ENCODE data around the gene URB1. TPM values are rescaled to one million over a fixed set of nuclear protein-coding genes. Genes with fewer than 3 reads are reported as not detected.
"Not testable (repeated sequence)": the region's sequence is repeated elsewhere in the genome, so short reads cannot be mapped to it uniquely, and the experiment has no call there.

URB1 gene
- 13.5 and 18.3 TPM in 2 replicates for total RNA-seq

GRCh38 chr21:32392880-32393676, at the start of gene URB1:
TSS of gene URB1 (minus strand) at chr21:32393012. CDS start at chr21:32392910, 102 bp downstream.
- DNase-seq (ENCODE audit: low read depth in 2 of 2) = peak in 1 of 2 donors; percentile 83

GRCh38 chr21:32437729-32438128, 44.9 kb upstream of the URB1 start:
- peak in 1 of 2 donors; percentile 65 for DNase-seq (ENCODE audit: low read depth in 2 of 2)

- DNase-seq (ENCODE audit: low read depth in 2 of 2) = not testable (repeated sequence)
Observed at GRCh38 chr21:32432982-32433660, 40.3 kb upstream of the URB1 start.

- no peak for DNase-seq (ENCODE audit: low read depth in 2 of 2)
Observed at GRCh38 chr21:32427958-32428623, 35.3 kb upstream of the URB1 start.

DNA sequence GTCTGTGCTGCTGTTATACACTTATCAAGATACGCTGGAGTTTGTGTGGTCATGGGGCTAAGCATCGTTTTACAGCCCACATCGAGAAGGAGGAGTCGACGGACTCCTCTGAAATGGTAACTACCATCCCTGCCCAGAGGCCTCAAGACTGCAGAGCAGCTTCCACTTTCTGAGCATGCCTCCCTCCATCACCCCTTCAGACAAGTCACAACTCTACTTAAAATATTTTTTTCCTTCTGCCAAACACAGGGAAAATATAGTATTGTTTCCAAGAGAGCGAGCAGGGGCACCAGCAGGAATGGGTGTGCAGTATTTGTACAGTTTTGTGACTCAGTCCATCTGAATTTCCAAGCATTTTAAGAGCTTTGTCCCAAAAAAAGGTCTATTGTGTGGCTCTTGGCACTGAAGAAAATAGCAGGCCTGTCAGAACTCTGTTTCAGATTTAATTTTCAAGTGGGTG, 33.8 kb upstream of the URB1 start:
- DNase-seq (ENCODE audit: low read depth in 2 of 2) = peak in 1 of 2 donors; percentile 53

- DNase-seq (ENCODE audit: low read depth in 2 of 2) = no peak
Observed at GRCh38 chr21:32426066-32426465, 33.3 kb upstream of the URB1 start.

DNA sequence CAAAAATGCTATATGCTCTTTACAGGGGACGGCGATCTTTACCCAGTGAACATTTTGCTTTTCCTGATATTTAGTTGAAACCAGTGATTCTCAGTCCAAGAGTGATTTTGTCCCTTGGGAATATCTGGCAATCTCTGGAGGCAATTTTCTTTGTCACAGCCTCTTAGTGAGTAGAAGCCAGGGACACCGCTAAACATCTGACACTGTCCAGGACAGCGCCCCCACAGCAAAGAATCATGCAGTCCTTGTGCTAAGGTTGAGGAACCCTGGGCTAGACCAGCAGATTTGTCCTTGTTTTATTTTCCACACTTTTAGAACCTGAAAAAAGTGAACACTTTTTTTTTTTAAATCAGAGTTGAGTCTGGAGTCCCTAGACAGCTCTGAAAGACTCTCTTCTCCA, 32.8 kb upstream of the URB1 start:
- DNase-seq (ENCODE audit: low read depth in 2 of 2) = no peak

DNA sequence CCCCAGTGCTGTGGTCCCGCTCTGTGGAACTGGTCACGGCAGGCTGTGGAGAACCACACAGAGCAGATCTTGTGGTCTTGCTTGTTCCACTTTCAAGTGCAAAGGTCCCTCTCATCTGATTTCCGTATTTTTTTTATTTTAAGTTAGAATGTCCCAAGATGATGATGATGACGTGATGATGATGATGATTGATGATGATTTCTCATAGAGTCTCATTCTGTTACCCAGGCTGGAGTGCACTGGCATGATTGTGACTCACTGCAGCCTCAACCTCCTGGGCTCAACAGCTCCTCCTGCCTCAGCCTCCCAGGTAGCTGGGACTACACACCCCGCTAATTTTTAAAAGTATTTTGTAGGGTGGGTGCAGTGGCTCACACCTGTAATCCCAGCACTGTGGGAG, 31.9 kb upstream of the URB1 start:
- no peak for DNase-seq (ENCODE audit: low read depth in 2 of 2)

- DNase-seq (ENCODE audit: low read depth in 2 of 2) = no peak
Observed at GRCh38 chr21:32424191-32424535, 31.4 kb upstream of the URB1 start.

DNA sequence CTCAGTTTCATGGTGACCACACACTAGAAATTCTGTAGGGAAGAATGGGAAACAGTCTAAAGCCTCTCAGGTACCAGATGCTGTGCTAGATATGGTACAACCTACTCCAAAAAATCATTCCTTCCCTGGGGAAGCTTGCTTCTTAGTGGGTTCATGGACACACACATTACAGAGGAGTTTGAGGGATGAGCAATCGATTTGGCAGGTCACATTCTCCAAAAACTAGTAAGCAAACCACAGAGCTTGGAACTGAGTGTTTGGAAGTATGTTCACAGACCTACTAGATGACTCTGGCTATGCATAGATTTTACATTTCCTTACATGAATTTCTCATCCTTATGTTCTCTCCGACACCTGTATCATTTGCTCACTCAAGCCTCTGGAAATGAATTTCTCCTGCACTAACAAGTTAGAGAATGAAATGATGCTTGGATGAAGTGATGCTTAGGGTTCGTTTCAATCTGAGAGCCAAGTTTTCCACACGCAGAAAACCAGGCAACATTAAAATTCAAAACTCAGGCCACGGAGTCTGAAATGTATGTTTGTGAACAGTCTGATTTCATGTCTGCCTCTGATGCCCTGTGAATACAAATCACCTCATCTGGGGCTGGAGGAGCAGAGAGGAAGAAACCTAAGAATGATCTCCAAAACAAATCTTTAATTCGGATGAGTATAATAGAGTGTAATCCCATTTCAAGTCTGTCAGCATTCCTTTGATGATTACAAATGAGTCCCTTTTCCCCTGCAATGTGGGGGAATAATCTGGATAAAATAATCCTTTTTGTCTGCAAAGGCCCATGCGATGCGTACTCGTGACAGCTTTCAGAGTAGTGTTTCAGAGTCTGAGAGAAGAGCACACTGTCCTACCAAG, 30.7 kb upstream of the URB1 start:
- DNase-seq (ENCODE audit: low read depth in 2 of 2) = no peak

DNA sequence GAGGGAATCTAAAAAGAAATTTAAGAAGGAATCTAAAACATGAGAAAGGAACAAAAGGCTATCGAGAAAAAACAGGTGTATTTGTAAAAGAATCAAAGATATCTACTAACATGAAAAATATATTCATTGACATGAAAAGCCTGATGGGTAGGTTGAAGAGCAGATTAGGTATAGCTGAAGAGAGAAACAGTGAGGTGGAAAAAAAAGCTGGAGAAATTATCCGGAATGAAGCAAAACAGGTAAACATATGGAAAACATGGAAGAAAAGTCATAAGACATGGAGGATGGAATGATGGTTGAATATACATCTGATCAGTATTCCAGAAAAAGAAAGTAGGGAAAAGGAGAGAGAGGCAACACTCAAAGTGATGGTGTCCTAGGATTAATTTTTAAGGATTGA, 29.3 kb upstream of the URB1 start:
- no peak for DNase-seq (ENCODE audit: low read depth in 2 of 2)

GRCh38 chr21:32418146-32418545, 25.3 kb upstream of the URB1 start:
- no peak for DNase-seq (ENCODE audit: low read depth in 2 of 2)

DNA sequence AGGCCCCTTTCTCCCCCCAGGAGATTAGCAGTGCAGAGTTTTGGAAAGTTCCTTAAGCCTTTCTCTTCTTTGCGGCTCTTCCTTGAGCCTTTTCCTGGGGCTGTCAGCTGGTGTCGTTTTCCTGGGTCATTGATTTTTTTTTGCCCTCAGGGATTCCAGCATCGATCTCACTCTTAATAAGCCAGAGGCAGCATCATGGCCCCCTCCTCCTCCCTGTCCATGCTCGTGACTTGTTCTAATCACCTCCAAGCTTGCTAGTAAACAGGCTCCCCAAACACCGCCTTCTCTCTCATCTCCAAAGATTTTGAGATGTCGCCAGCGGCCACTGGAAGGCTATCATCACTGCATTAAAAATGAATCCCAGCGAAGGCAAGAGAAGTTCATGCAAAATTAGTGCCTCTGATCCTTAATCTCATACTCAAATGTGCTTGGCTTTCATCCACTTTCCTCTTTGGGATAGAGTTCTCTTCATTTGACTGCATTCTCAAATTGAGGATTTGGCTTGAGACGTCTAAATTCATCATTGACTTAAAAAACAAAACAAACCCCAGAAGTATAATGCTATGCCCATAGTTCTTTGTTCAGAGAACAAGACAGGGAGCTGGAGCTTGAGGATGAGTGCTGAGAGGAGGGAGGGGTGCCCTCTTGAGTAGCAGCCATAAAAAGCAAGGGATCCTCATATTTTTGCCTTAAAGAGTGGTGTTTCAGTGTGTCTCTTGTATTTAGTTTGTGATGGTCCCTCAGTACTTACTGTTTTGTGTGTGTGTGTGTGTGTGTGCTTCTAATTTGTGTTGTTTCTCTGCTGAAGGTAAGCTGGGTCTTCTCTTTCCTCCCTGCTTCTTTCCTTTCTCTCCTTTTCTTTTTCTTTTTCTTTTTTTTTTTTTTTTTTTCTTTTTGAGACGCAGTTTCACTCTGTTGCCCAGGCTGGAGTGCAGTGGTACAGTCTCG, 22.9 kb upstream of the URB1 start:
- no peak for DNase-seq (ENCODE audit: low read depth in 2 of 2)

- peak in 1 of 2 donors; percentile 73 for DNase-seq (ENCODE audit: low read depth in 2 of 2)
Observed at GRCh38 chr21:32414579-32415358, 22.0 kb upstream of the URB1 start.

DNA sequence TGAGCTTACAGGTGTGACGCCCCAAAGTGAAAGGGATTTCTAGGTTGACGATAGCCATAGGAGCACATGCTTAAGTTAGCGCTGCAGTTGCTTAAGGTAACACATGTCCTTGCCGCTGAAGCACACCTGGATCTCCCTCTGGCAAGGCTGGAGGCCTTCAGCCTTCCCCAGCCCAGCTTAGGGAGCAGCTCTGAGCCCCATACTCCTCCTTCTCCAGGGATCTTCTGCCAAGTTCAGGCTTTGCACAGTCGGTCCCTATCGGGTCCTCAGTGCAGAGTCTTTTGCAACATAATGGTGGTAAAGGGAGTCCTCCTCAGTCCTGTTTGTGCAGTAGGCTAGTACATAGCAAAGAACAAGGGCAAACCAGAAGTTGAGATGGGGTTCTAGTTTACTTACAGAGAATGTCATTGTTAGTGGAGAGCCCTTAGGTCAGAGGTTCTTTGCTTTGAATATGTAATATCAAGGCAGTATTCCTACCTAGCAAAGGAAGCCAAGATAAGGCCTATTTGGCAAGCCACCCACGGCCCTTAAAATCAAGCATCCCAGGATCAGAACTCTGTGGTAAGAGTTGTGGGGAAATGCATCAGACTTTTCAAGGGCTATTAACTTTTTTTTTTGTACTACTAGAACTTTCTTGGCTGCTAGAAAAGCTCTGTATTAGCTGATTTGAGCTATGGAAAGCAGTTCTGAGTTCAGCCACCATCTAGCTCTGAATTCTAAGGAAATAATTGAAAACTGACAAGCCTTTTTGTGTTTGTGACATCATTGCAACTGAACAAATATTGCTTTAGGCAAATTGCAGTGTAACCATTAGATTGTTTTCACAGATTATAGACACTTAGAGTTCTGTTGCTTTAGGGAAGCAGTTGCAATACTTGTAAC, 21.1 kb upstream of the URB1 start:
- peak in 1 of 2 donors; percentile 49 for DNase-seq (ENCODE audit: low read depth in 2 of 2)

DNA sequence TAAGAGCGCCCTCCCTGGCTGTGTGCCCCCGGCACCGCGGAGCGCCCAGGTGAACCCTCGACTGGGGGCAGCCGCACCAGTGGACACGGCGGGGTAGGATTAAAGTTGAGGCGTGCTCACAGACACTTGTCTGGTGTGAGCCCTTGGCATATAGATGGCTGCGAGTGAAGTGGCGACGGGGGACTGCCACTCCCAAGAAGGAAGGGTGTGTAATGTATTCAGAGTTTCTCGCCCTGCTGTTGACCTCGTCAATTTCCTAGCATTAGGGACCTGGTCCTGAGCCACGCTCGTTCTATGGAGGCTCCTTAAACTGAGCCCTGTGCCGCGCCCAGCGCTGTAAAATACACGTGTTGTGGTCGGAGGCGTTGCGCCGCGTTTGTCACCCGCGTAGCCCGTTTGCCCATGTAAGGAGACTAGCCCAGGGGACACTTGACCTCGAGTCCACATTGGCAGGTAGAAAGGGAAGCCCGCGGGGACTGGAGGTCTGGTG, 20.2 kb upstream of the URB1 start:
- DNase-seq (ENCODE audit: low read depth in 2 of 2) = peak in 1 of 2 donors; percentile 56

GRCh38 chr21:32412162-32413014, 19.6 kb upstream of the URB1 start, which contains the start of gene EVA1C:
TSS of gene EVA1C (plus strand) at chr21:32412706. CDS start at chr21:32412854, 148 bp downstream.
- peak in 1 of 2 donors; percentile 75 for DNase-seq (ENCODE audit: low read depth in 2 of 2)
